GM23248 (cell line): ENCODE data around the gene KLB.

Source experiments
- EZH2 ChIP-seq: fragments of 200-600 bp; sonication (generic); IDR thresholded peaks from 2 replicates; pipeline ENCODE4 v1.6.1; 2018; ENCODE audit warnings: antibody characterized with exemption, mild to moderate bottlenecking; ENCODE audit not compliant: insufficient read depth, poor library complexity, severe bottlenecking
- EZH2phosphoT487 ChIP-seq: fragments of 200-600 bp; sonication (generic); IDR thresholded peaks from 2 replicates; pipeline ENCODE4 v1.6.1; 2018; ENCODE audit warnings: antibody characterized with exemption, moderate library complexity, mild to moderate bottlenecking, low read depth; ENCODE audit not compliant: insufficient read depth

DNA sequence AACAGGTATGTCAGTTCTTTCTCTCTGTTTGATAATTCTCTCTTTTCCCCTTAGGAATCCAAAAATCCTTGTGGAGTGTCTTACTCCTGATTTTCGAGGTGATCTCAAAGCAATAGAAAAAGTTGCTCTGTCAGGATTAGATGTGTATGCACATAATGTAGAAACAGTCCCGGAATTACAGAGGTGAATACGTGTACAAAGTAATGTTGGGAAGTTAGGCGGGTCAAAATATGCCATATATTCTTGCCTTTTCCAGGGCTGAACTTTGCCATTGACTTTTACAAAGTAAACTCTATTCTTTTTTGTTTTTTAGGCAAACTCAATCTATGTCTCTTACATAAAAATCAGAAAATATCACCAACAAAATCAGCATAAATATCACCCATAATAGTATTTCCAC is 60.7 kb downstream of the KLB start:
- no peak for TF ChIP-seq EZH2phosphoT487
- TF ChIP-seq EZH2, result no peak
